ENCODE data around the gene RBSN. TPM values are rescaled to one million over a fixed set of nuclear protein-coding genes. Genes with fewer than 3 reads are reported as not detected.

RBSN gene
- total and polyA plus RNA-seq, 3 donors from 2014 or later = 19.6 to 44.8 (median 41.7) TPM

- Histone ChIP-seq H3K27ac (no peak overlapping the region), H3K27me3 (no peaks in the 10 kb centered on the region), H3K4me3 (no peak overlapping the region), H3K36me3 (ENCODE audit: low read depth, missing control alignments) (no peaks in the 10 kb centered on the region), H3K9me3 (no peaks in the 10 kb centered on the region), H3K4me1 (no peaks in the 10 kb centered on the region)
- TF ChIP-seq CTCF (IDR thresholded peaks at IDR 0.05) = no peak
- TF ChIP-seq POLR2A (IDR thresholded peaks at IDR 0.05) = no peak
- intact Hi-C loops (cut with DNase I; ENCODE audit: low total_unique reads) = no loop called here
- WGBS, 2 donors = 77 to 86% methylated on average over 3 of the region's 3 CpGs
- DNase-seq = no peak
Observed at GRCh38 chr3:15033103-15033502, 65.8 kb downstream of the RBSN start.

- Histone ChIP-seq H3K9me3 (no peaks in the 10 kb centered on the region), H3K4me1 (no peaks in the 10 kb centered on the region), H3K36me3 (ENCODE audit: low read depth, missing control alignments) (no peaks in the 10 kb centered on the region), H3K27ac (no peak overlapping the region), H3K27me3 (no peaks in the 10 kb centered on the region), H3K4me3 (no peak overlapping the region)
- DNase-seq = no peak
- TF ChIP-seq CTCF (IDR thresholded peaks at IDR 0.05) (no peak), POLR2A (IDR thresholded peaks at IDR 0.05) (no peak)
- intact Hi-C loops (cut with DNase I; ENCODE audit: low total_unique reads) = no loop called here
- 78 to 89% methylated on average over 2 of the region's 2 CpGs for WGBS, 2 donors
Observed at GRCh38 chr3:15032650-15033049, 66.3 kb downstream of the RBSN start.

GRCh38 chr3:15029625-15030024 lies 69.3 kb downstream of the RBSN start:
- Histone ChIP-seq H3K9me3 (no peaks in the 10 kb centered on the region), H3K27me3 (no peaks in the 10 kb centered on the region), H3K4me1 (no peaks in the 10 kb centered on the region), H3K27ac (no peak overlapping the region), H3K36me3 (ENCODE audit: low read depth, missing control alignments) (no peaks in the 10 kb centered on the region), H3K4me3 (no peak overlapping the region)
- intact Hi-C loops (cut with DNase I; ENCODE audit: low total_unique reads) = no loop called here
- no peak for TF ChIP-seq CTCF (IDR thresholded peaks at IDR 0.05)
- no peak for TF ChIP-seq POLR2A (IDR thresholded peaks at IDR 0.05)
- DNase-seq = no peak

GRCh38 chr3:15023719-15024118 lies 75.2 kb downstream of the RBSN start:
- no peak overlapping the region for H3K27ac ChIP-seq
- no peaks in the 10 kb centered on the region for H3K36me3 ChIP-seq (ENCODE audit: low read depth, missing control alignments)
- whole genome bisulfite sequencing, 2 donors = 76 to 86% methylated on average over 2 of the region's 2 CpGs
- intact Hi-C loops (cut with DNase I; ENCODE audit: low total_unique reads) = no loop called here
- no peaks in the 10 kb centered on the region for H3K9me3 ChIP-seq
- no peak overlapping the region for H3K4me3 ChIP-seq
- TF ChIP-seq POLR2A (IDR thresholded peaks at IDR 0.05) (no peak), CTCF (IDR thresholded peaks at IDR 0.05) (no peak)
- H3K4me1 ChIP-seq = no peaks in the 10 kb centered on the region
- DNase-seq = no peak
- no peaks in the 10 kb centered on the region for H3K27me3 ChIP-seq

- Histone ChIP-seq H3K9me3 (no peaks in the 10 kb centered on the region), H3K27me3 (no peaks in the 10 kb centered on the region), H3K4me3 (no peak overlapping the region), H3K4me1 (no peaks in the 10 kb centered on the region), H3K36me3 (ENCODE audit: low read depth, missing control alignments) (no peaks in the 10 kb centered on the region), H3K27ac (no peak overlapping the region)
- 50 to 52% methylated on average over 5 of the region's 5 CpGs for WGBS, 2 donors
- intact Hi-C loops (cut with DNase I; ENCODE audit: low total_unique reads) = no loop called here
- TF ChIP-seq CTCF (IDR thresholded peaks at IDR 0.05) = no peak
- TF ChIP-seq POLR2A (IDR thresholded peaks at IDR 0.05) = no peak
- no peak for DNase-seq
Observed at GRCh38 chr3:15023249-15023648, 75.7 kb downstream of the RBSN start.

Other genes with a start within 250 kb of the RBSN start
- 10 to 100 TPM; 85.2 to 87.5 TPM for gene NR2C2, start 151.6 kb downstream of the RBSN start, total RNA-seq
- 52.6 TPM for gene NR2C2, start 151.6 kb downstream of the RBSN start, polyA plus RNA-seq (ENCODE audit: insufficient read depth, low read depth, low replicate concordance)
- 10 to 100 TPM; 40.4 to 55.4 TPM for gene MRPS25, start 33.8 kb downstream of the RBSN start, total RNA-seq
- 102 TPM for gene MRPS25, start 33.8 kb downstream of the RBSN start, polyA plus RNA-seq (ENCODE audit: insufficient read depth, low read depth, low replicate concordance)
- 10 to 100 TPM; 79.3 to 94.7 TPM for gene CAPN7, start 107.1 kb upstream of the RBSN start, total RNA-seq
- 31.0 TPM for gene CAPN7, start 107.1 kb upstream of the RBSN start, polyA plus RNA-seq (ENCODE audit: insufficient read depth, low read depth, low replicate concordance)
- 100 to 1,000 TPM; 102 to 126 TPM for gene SH3BP5, start 233.4 kb upstream of the RBSN start, total RNA-seq
- gene SH3BP5, start 233.4 kb upstream of the RBSN start, polyA plus RNA-seq (ENCODE audit: insufficient read depth, low read depth, low replicate concordance) = 86.7 TPM

Data from testis (tissue), 3 donors.